BLaER1 (cell line): ENCODE measurements around the gene GIMAP4.
"Not testable (repeated sequence)": the region's sequence is repeated elsewhere in the genome, so short reads cannot be mapped to it uniquely, and the experiment has no call there.

ENCODE experiments used
- H3K27ac ChIP-seq: shearing (Covaris generic); formaldehyde crosslinking; 2 replicates; pipeline ENCODE4 v1.8.1; 2022
- H3K27me3 ChIP-seq: shearing (Covaris generic); formaldehyde crosslinking; 2 replicates; pipeline ENCODE4 v1.8.1; 2022
- H3K36me3 ChIP-seq: shearing (Covaris generic); formaldehyde crosslinking; 2 replicates; pipeline ENCODE4 v1.8.1; 2022
- H3K4me1 ChIP-seq: shearing (Covaris generic); formaldehyde crosslinking; 2 replicates; pipeline ENCODE4 v1.8.1; 2022
- H3K4me2 ChIP-seq: shearing (Covaris generic); formaldehyde crosslinking; 2 replicates; pipeline ENCODE4 v1.8.1; 2022
- H3K4me3 ChIP-seq: shearing (Covaris generic); formaldehyde crosslinking; 2 replicates; pipeline ENCODE4 v1.8.1; 2022
- H3K9ac ChIP-seq: shearing (Covaris generic); formaldehyde crosslinking; 2 replicates; pipeline ENCODE4 v1.8.1; 2022
- H3K9me3 ChIP-seq: shearing (Covaris generic); formaldehyde crosslinking; 2 replicates; pipeline ENCODE4 v1.8.1; 2022
- H4K20me1 ChIP-seq: shearing (Covaris generic); formaldehyde crosslinking; 2 replicates; pipeline ENCODE4 v1.8.1; 2022
- Cebpa-rat ChIP-seq: shearing (Covaris generic); IDR thresholded peaks from 2 replicates; pipeline ENCODE4 v1.8.1; 2022

The GIMAP4 gene

DNA sequence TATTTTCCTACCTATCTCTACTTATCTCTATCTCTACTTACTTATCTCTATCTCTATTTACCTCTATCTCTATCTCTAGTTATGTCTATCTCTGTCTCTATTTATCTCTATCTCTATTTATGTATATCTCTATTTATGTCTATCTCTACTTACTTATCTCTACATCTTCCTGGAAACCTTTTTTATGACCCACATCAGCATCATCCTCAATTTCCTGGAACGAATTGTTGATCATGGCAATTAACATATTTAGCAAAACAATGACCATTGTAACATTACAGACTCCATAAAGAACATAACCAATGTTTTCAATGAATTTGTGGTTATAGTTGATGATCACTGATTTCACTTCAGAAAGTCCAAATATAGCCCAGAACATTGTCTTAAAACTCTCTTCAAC, 46.7 kb downstream of the GIMAP4 start:
- Histone ChIP-seq H3K27ac (no peak overlapping the region), H3K9me3 (no peaks in the 10 kb centered on the region), H3K27me3 (no peaks in the 10 kb centered on the region), H3K4me2 (no peak overlapping the region), H4K20me1 (no peaks in the 10 kb centered on the region), H3K36me3 (no peaks in the 10 kb centered on the region), H3K4me3 (no peak overlapping the region), H3K4me1 (no peaks in the 10 kb centered on the region), H3K9ac (no peak overlapping the region)
- TF ChIP-seq Cebpa-rat, result no peak

DNA sequence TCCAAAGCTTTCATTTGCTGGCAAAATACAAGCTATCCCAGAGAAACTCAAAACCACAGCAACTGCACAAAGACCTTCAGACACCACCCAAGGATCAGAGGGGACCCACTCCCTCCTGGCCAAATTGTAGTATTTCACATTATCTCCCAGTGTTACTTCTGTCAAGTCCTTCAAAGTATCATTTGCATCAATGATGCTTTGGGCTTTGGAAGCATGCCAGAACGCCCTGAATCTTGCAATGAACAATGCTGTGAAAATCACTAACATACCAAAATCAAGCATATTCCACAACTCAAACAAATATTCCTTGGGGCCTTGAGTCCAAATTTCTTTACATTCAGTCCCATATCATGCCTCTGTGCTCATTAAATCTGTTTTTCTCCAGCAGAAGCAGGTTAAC, 47.2 kb downstream of the GIMAP4 start:
- H3K36me3 ChIP-seq, H3K27ac ChIP-seq, H3K4me3 ChIP-seq, H3K4me1 ChIP-seq, H3K9me3 ChIP-seq, H3K4me2 ChIP-seq, H3K27me3 ChIP-seq, H4K20me1 ChIP-seq, H3K9ac ChIP-seq: not testable (repeated sequence)

DNA sequence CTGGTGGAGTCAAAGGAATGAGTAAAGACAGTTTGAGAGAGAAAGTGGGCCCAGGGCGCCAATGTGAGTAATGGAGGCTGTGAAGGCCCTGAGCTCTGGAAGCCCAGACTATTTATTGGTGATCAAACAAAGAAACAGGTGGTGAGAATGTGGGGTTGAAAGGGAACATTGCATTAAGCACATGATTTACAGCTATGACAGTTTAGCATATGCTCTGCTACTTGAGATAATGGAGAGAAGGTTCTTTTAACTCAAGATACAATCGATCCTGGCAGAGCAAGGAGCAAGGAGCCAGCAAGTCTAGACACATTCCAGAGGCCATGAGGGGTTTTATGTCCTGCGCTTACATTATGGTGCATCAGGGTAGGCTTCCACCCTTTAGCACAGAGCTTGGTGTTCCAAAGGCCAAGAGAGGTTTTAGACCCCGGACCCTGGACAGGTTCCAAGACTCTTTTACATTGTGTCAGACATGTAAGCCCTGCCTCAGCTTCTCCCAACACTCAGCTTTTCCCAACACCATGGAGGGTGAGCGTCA, 48.1 kb downstream of the GIMAP4 start:
- H3K4me1 ChIP-seq, H4K20me1 ChIP-seq, H3K36me3 ChIP-seq, H3K9ac ChIP-seq, H3K4me2 ChIP-seq, H3K4me3 ChIP-seq, H3K9me3 ChIP-seq, H3K27ac ChIP-seq, H3K27me3 ChIP-seq: not testable (repeated sequence)

DNA sequence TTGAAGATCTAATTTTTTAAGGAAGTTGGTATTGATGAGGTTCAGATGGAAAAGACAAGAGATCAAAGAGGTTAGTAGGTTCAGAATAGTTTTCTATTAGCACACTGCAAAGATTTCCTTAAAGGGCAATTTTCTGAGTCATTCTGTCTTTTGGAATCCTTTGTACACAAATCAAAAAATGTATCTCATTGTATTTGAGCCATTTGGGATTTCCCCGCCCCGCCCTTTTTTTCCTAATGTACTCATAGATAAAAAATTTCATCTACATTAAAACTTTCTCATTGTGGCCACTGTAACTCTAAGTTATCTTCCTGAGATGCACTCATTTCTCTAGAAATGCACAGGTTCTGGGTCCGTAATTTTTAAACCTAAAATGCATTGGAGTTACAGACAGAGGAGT, 52.9 kb downstream of the GIMAP4 start:
- TF ChIP-seq Cebpa-rat, result no peak
- H3K27ac ChIP-seq, result no peak overlapping the region
- no peak overlapping the region for H3K4me3 ChIP-seq
- no peaks in the 10 kb centered on the region for H3K9me3 ChIP-seq
- H3K4me1 ChIP-seq, result no peaks in the 10 kb centered on the region
- H3K4me2 ChIP-seq, result no peak overlapping the region
- no peaks in the 10 kb centered on the region for H3K36me3 ChIP-seq
- H4K20me1 ChIP-seq, result no peaks in the 10 kb centered on the region
- H3K9ac ChIP-seq, result no peak overlapping the region
- no peaks in the 10 kb centered on the region for H3K27me3 ChIP-seq

DNA sequence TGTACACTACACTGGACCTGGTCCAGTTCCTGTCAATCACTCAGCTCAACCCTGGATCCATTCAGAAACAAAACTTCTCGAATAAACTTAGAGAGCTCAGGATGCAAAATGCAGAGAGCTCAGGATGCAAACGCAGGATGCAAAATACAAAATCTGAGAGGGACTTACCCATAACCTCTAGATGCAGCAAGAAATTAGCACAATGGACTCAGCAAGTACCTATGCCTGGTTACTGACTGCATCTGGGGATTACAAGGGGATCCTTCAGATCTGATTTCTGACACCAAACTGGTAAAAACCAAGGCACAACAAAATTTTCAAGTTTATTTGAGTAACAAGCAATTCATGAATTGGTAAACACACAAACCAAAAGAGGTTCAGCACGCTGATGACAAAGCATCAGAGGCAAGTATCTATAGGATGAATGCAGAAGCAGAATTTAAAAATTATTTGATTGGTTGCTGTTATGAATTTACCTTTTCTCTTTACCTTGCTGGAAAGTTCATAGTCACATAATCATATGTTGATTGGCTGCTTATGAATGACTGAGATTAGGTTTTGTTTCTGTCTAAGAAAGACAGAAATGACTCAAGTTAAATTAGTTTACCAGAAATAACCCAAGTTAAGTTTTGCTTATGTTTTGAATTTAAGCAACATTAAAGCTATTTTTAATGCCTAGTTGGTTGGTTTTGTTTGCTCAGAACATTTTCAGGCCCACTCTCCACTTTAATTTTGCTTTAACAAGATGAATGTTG, 53.6 kb downstream of the GIMAP4 start:
- no peak overlapping the region for H3K4me2 ChIP-seq
- TF ChIP-seq Cebpa-rat, result no peak
- H3K27me3 ChIP-seq, result no peaks in the 10 kb centered on the region
- H3K4me3 ChIP-seq, result no peak overlapping the region
- H3K9me3 ChIP-seq, result no peaks in the 10 kb centered on the region
- no peaks in the 10 kb centered on the region for H4K20me1 ChIP-seq
- H3K27ac ChIP-seq, result no peak overlapping the region
- H3K4me1 ChIP-seq, result no peaks in the 10 kb centered on the region
- no peaks in the 10 kb centered on the region for H3K36me3 ChIP-seq
- H3K9ac ChIP-seq, result no peak overlapping the region

DNA sequence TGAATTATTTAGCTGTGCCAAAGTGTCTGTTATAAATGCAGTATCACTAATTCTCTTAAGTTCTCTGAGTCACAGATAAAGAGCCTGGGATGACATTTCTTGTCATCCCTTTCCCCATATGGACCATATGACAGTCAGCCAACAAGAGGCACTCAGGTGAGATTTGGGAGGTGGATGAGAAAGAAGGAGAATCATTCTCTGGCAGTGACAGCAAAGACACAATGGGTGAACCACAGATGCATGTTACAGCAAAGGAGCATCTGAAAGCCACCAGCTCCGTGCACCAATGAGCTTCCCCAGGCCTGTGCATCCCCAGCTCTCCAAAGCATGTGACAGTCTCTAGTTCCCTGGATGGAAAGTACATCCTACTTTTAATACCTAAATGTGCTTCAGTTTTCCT, 54.2 kb downstream of the GIMAP4 start:
- Histone ChIP-seq H3K4me2 (no peak overlapping the region), H4K20me1 (no peaks in the 10 kb centered on the region), H3K4me3 (no peak overlapping the region), H3K36me3 (no peaks in the 10 kb centered on the region), H3K9me3 (no peaks in the 10 kb centered on the region), H3K27me3 (no peaks in the 10 kb centered on the region), H3K9ac (no peak overlapping the region), H3K27ac (no peak overlapping the region), H3K4me1 (no peaks in the 10 kb centered on the region)
- no peak for TF ChIP-seq Cebpa-rat
